GM12891 (cell line): Measurements from ENCODE around the gene SPTBN5.

Experiments used
- POLR2A ChIP-seq: IDR thresholded peaks from 2 replicates; pipeline ENCODE4 v1.6.1; 2011; ENCODE audit warnings: low read depth, low read length, control low read depth
- SPI1 ChIP-seq: IDR thresholded peaks from 2 replicates; pipeline ENCODE4 v1.6.1; 2011; ENCODE audit warnings: low read depth, low read length, control low read depth

GRCh38 chr15:41806291-41807181 is 87.3 kb downstream of the SPTBN5 start:
- TF ChIP-seq SPI1 (no peak), POLR2A (no peak)
